ENCODE results near the gene KYNU.

- no peak for TF ChIP-seq EZH2 (IDR thresholded peaks at IDR 0.05; ENCODE audit: insufficient read depth, poor library complexity, severe bottlenecking)
- no peak for TF ChIP-seq EZH2phosphoT487 (IDR thresholded peaks at IDR 0.05; ENCODE audit: insufficient read depth, low read depth)
Measured at GRCh38 chr2:143015656-143016055, 138.2 kb downstream of the KYNU start.
